HG03135 (cell line): ENCODE measurements around the gene SH3BP1.
A peak's percentile ranks its signal among the peaks of the same experiment; 100 is the strongest.
"Not testable (repeated sequence)": the region's sequence is repeated elsewhere in the genome, so short reads cannot be mapped to it uniquely, and the experiment has no call there.

Source experiments
- ATAC-seq: cut with Tn5 transposase; IDR thresholded peaks from one replicate; pipeline ENCODE4 v1.9.1; 2021; ENCODE audit warnings: mild to moderate bottlenecking, moderate library complexity; ENCODE audit not compliant: unreplicated experiment

Gene SH3BP1

DNA sequence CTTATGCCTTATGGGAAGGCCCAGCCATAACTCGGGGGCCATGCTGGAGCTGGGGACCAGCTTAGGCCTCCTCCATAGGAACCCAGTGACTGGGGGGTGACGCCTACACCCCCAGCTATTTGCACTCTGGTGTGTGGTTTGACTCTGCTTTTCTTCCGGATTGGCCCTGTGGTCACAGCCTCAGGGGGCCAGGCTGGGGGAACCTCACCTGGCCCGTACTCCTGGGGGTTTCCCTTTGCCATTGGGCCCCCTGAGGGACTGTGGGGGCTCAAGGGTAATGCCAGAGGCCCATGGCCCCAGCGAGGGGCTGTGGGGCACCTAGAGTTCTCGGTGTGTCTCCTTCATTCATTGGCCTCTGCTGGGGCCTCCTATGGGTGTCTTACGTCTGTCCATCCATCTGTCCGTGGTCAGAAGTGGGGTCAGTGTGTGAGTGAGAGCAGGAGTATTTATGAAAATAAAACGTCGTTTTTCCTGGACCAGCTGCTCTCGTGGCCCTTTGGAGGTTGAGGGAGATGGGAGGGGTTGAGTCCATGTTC, 6.3 kb upstream of the SH3BP1 start:
- peak; percentile 47 for ATAC-seq

DNA sequence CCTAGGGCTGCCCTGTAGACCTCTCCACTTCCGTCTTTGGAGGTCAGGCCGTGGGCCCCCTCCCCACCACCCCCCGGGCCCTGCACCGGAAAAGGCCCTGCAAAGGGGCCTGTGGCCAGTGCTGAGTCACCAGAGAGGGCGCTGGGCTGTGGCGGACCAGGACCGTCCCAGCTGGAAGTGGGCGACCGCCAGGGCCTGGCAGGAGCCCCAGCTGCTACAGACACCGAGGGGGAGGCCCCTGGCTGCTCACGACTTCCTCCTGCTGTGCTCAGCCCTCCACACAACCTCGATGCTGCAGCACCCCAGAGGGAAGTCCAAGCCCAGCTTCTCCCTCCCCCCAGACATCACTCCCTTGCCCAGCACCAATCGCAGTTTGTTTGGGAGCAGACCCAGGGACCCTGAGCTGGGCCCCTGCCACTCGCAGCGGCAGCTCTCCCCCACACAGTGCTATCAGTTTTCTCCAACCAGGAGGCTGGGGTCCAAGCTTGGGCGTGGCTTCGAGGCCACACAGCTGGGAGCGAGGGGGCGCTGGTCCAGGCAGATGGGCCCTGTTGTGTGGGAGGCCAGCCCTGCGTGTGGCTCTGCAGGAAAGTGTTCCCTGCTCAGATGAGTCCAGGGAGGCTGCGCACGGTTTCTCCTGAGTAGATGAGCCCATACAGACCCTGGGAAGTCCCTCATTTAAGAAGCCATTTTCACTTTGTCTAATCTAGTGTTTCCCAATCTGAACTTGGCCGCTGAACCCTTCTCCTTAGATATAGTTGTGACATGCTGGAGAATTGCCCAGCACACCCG, 5.6 kb upstream of the SH3BP1 start:
- ATAC-seq: peak; percentile 40

DNA sequence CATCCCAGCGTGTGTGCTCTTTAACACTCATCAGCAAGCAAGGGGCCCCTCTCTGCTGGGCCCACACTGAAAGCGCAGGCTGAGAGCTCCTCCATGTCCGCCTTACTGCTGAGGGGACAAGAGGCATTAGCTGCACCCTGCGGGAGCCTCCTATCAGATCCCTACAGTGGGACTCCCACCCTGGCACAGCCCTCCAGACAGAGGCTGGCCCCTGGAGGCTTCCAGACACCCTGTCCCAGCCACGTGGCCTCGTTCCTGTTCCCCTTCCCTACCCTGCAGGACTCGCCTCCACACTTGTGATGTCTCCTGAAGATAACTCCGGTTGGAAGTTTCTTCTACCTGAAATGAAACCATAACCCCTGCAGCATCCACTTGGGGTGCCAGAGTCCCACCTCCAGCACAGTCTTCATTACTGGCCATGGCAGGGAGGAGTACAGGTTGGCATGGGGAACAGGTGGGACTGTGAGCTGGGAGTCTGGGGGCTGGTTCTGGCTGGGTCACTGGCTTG, 5.0 kb upstream of the SH3BP1 start:
- ATAC-seq: no peak

DNA sequence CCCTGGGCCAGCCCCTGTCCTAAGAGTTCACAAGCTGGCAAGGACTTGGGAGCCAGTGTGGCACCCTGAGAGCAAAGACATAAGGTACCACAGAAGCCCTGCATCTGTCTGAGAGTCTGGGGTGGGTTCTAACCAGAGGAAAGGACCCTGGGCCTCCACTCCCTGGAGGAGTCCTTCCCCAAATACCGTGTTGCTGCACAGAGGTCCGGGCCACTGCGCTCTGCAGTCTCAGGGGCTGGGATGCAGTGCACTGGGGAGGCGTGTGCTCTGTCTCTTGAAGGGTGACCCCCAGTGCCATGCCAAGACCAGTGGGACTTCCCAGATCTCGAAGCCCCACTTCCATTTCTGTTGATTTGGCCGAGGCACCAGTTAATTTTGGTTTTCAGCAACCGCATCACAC, 4.3 kb upstream of the SH3BP1 start:
- ATAC-seq: no peak

DNA sequence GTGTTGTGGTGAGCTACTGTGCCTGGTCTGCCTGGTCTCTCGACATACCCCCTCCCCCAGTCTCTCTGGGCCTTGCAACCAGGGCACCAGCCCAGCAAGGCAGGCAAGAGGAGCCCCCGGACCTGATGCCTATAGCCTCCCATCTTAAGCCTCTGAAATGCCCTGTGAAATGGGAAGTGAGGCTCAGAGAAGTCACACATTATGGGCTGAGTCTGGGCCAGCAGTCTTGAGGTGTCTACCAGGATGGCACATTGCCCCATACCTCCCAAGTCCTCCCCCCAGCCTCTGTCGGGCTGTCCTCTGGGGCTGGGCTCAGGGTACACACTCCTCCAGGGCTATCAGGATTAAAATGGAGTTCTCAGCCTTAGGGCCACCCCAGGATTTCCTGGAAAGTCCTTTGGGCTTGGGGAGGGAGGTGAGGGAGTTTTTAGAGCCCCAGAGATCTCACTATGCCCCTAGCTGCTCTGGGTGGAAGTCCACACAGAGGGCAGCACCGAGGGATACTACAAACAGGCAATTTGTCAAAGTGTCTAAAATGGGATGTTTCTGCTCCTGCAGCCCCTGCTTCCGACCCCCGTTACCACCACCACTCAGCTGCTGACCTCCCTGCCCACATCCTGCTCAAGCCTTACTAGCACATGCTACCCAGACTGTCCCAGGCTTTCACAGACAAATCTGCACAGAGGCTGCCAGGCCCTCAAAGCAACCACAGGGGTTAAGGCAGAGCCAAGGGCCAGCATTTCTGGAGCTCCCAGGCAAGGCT, 3.1 kb upstream of the SH3BP1 start:
- no peak for ATAC-seq

DNA sequence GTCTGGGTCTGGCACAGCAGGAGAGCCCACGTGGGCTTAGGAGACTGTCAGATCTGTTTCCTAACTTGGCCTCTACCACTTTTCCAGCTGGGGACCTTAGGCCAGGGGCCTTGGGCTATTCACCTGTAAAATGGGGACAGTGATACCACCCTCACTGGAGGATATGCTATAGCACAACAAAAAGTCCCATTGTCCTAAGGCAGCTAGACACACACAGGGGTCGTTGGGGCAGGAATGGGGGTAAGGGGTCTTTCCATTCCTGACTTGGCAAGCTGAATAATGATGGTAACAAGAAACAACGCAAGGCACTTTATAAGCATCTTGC, 2.6 kb upstream of the SH3BP1 start:
- ATAC-seq: no peak

DNA sequence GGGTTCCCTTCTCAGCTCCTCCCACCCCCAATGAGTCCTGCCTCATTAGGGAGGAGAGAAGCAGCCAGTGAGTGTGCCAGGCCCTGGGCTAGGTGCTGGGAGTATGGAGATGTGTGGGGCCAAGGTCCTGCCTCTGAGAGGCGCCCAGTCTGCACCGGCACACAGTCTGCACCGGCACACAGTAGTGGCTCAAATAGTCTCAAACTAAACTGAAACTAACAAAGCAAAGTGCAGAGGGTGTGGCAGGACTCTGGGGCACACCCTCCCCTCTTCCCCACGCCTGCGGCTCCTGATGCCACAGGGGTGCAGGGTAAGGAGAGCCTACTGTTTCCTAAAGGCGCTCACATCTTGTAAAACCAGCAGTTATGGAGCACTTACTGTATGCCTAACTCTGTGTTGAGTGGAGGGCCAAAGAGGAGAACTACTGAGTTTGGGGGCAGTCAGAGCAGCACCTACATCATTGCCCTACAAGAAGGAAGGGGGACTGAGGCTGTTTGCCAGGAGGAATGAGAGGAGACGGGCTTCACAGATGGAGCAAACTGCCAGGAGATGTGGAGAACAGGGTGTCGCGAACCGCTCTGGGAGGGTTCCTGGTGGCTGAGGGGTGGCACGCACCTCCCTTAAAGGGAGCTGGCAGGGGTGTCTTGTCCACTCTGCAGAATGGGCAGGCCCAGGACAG, 939 bp upstream of the SH3BP1 start:
- no peak for ATAC-seq

DNA sequence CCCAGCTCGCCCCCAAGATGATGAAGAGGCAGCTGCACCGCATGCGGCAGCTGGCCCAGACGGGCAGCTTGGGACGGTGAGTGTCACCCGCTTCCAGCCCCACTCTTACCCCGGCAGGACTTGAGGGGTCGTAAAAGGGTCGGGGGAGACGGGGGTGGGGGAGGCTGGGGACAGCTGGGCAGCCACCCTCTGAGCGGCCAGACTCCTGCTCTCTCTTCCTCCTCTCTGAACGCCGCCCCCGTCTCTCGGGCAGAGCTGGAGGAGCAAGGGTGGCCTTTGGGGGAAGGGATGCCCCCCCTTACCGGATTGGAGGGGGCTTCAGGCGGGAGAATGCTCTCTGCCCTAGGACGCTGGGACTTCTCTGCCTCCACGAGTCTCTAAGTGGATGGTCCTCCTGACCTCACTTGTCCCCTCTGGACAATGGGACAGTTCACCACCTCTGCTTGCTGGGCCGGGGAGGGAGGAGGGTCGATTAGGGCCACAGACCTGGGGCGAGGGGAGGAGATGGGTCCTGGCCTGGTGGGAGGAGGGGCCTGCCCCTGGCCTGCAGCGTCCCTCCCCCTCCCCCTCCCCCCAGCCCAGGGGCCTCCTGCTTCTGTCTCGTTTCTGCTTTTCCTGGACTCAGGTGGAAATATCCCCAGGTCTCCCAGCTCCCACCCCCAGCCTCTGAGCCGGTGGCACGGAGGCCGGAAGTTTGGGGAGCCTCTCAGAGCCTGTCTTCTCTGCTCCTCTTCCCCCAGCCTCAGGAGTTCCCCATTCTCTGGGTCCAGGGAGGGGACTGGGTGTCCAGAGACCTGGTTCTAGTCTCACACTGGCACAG, 512 bp downstream of the SH3BP1 start:
- no peak for ATAC-seq

DNA sequence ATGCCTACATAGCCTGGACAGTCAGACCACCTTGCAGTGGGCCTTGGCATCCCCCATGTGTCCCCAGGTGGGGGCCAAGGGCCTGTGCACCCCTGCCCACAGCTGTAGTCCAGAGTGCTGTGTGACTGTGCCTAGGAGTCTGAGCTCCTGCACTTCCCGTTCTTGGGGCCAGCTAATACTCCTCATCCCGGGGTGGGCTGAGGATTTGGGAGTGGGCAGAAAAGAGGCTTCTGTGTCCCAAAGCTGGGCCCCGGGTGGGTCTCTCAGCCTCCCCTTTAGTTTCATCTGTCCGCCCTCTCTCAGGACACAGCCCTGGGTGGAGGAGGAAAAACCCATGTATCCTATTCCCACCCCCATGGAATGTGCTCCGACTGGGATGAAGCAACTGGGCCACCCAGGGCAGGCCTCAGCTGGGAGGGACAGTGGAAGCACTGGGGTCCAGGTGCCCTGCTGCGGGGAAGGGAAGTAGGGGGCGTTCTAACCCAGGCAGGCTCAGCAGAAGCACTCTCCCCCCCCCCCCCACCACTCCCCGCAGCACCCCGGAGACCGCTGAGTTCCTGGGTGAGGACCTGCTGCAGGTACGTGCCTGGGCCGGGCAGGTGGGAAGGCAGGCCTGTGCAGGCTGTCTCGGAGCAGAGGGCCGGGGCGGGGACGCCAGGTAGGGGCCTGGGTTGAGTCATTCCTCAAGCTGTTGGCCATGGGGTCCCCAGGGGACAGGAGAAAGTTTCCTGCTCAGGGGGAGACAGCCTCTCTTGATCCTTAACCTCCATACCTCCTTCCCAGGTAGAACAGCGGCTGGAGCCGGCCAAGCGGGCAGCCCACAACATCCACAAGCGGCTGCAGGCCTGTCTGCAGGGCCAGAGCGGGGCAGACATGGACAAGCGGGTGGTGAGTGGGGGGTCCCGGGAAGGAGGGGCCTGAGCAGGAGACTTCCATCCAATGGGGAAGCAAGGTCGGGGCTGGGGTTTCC, 1.4 kb downstream of the SH3BP1 start:
- no peak for ATAC-seq

DNA sequence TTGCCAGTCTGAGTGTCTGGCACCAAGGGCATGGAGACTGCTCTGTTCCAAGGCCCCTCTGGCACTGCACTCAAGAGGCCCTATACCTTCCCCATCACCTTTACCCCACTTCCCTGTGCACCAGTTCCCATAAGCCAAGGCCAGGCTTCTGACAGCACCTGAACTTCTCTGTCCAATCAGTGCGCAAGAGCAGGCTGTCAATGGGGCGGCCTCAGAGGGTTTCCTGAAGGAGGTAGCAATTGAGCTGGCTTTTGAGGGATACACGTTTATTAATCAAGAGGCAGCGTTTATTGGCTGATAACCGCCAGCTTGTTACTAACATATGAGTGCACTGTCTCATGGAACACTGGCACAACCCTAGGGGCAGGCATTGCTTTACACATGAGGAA, 2.1 kb downstream of the SH3BP1 start:
- no peak for ATAC-seq

DNA sequence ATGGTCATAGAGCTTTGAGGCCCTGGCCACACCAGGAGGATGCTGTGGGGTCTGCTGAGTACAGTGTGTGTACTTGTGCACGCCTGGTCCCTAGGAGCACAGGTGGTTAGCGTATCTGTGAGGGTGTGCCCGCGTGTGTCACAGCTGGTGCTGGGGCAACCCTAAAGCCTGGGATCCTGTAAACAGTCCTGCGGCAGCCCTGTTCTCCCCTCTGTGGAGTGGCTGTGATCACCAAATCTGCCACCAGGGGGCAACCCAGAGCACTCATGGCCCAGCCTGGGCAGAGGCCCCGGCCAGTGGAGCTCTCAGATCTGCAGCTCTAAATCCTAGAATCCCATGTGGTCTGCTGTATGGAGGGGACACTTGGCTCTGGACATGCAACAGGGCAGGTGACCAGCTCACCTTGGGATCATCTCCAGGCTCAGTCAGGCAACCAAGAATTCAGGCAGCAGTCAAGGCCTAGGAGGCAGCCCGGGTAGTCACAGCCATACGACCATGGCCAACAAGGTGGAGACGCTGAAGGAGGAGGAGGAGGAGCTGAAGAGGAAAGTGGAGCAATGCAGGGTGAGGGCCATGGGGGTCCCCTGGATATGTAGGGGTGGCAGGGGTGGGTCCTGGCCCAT, 3.9 kb downstream of the SH3BP1 start:
- peak; percentile 52 for ATAC-seq

DNA sequence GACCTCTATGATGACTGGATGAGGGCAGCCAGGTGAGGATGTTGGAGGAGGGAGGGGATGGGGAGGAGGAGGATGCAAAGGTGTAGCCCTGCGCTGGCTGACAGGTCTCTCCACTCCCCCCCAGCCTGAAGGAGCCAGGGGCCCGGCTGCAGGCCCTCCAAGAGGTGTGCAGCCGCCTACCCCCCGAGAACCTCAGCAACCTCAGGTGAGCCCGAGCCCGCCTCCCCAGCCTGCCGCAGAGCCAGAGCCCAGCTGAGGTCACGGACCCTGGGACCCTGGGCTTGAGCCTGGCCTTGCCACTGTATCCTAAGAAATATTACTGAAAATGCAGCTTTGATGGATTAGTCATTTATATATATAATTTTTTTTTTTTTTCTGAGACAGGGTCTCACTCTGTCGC, 7.8 kb downstream of the SH3BP1 start:
- no peak for ATAC-seq

DNA sequence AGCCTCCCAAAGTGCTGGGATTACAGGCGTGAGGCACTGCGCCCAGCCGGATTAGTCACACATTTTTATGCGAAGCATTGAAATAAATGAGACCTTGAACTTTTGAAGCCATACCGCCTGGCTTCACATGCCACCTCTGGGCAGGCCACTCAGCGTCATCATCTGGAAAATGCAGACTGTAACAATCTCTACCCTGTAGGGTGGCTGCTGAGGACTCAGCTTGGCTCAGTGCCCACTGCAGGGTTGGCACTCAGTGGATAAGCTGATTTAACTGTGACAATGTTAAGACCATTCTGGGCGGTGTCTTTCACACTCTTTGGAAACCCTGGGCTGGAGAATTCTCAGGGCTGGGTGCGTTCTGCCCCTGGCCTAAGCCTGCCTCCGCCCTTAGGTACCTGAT, 8.5 kb downstream of the SH3BP1 start:
- no peak for ATAC-seq

DNA sequence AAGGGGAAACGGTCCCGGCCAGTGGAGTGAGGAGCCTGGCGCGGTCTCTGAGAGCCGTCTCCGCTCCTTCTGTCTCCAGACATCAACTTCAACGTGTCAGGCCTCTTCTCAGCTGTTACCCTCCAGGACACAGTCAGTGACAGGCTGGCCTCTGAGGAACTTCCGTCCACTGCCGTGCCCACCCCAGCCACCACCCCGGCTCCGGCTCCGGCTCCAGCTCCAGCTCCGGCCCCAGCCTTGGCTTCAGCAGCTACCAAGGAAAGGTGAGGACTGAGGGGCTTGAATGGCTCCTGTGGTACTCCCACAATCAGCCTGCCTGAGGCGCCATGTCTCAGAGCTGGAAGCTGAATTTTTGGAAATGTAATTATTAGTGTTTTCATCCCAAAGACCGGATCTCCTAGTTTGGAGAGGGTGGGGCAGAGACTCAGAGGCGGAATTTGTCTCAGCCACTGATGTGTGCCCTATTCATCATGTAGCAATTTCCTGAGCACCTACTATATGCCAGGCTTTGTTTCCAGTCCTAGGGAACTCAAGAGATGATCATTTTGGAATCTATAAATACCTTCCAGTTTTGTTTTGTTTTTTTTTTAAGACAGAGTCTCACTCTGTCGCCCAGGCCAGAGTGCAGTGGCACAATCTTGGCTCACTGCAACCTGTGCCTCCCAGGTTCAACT, 11.1 kb downstream of the SH3BP1 start:
- no peak for ATAC-seq

DNA sequence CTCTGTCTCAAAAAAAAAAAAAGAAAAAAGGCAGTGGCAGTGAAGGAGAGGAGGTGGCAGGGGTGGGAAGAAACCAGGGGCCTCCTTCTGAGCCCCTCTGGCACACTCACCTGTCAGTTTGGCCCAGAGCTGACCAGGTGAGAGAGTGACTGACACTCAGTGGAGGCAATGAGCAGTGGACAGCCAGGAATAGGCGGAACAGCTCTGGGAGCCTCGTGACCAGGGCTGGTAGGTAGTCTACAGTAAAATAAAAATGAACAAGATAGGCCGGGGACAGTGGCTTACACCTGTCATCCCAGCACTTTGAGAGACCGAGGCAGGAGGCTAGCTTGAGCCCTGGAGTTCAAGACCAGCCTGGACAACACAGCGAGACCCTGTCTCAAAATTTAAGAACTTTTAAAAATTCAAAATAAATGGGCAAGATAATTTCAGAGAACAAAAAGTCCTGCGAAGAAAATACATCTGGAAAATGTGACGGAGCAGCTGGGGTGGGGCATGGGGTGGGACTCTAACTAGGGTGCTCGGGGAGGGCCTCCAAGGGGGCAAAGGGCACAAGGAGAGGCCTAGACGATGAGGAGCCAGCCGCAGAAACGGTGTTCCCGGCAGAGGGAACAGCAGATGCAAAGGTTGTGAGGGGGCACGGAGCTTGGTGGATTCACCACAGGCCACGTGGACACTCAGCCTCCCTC, 15.2 kb downstream of the SH3BP1 start:
- no peak for ATAC-seq

DNA sequence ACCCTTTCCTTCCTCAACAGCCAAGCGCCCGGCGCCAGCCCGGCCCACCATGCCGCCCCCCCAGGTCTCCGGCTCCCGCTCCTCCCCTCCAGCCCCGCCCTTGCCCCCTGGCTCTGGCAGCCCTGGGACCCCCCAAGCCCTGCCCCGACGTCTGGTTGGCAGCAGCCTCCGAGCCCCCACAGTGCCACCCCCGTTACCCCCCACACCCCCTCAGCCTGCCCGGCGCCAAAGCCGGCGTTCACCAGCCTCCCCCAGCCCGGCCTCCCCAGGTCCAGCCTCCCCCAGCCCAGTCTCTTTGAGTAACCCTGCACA, 15.7 kb downstream of the SH3BP1 start:
- no peak for ATAC-seq

DNA sequence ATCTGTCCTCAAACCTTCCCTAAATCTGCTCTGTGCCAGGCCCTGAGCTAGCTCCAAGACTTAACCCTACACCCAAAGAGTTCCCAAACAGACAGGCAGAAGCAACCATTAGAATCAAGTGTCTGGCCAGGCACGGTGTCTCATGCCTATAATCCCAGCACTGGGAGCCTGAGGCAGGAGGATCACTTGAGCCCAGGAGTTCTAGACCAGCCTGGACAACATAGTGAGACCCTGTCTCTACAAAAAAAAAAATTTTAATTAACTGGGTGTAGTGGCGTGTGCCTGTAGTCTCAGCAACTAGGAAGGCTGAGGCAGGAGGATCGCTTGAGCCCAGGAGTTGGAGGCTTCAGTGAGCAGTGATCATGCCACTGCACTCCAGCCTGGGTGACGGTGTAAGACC, 17.1 kb downstream of the SH3BP1 start:
- ATAC-seq: not testable (repeated sequence)

DNA sequence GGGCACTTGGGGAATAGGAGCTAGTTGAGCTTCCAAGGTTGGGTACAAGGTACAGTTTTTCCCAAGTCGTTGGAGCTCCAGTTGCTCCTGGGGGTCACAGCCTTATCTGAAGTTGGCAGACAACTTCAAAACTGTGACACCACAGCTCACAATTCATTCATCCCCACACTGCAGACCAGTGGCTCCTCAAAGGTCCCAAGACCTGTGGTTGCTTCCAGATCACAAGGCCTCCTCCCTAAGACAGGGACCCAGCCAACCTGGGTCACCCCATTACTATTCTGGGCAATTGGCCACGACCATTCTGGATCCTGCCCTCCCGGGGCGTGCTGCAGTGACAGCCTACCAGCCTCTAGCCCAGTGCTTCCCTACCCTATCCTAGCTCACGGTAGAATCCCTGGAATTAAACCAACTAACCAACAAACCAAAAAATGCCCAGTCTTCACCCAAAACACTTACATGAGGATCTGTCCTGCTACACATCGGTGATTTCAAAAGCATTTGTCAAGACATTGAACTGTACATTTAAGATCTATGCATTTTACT, 18.2 kb downstream of the SH3BP1 start:
- no peak for ATAC-seq
